Stimulated activated memory B cell treated with anti-CD40 and anti-IgM and Interleukin-4, amounts not matched to agents 10 μg/mL and 1 μg/mL and 100 μg/mL, for 72 hours (primary cell): ENCODE measurements around the gene KNG1.

ENCODE experiments used
- ATAC-seq: fragments of 150-1000 bp; cut with Tn5 transposase; 2 replicates; pipeline ENCODE4 v1.10.0; 2021
- H3K27ac Mint-ChIP-seq: one replicate; pipeline ENCODE4 v1.8.0; 2022; ENCODE audit warnings: mild to moderate bottlenecking, mixed read lengths
- H3K27me3 Mint-ChIP-seq: one replicate; pipeline ENCODE4 v1.8.0; 2022; ENCODE audit warnings: mixed read lengths
- H3K36me3 Mint-ChIP-seq: one replicate; pipeline ENCODE4 v1.8.0; 2022; ENCODE audit warnings: mixed read lengths
- H3K4me1 Mint-ChIP-seq: one replicate; pipeline ENCODE4 v1.8.0; 2022; ENCODE audit warnings: mixed read lengths
- H3K4me3 Mint-ChIP-seq: one replicate; pipeline ENCODE4 v1.8.0; 2022; ENCODE audit warnings: mild to moderate bottlenecking, moderate library complexity, mixed read lengths
- H3K9me3 Mint-ChIP-seq: one replicate; pipeline ENCODE4 v1.8.0; 2022; ENCODE audit warnings: mixed read lengths

The KNG1 gene

DNA sequence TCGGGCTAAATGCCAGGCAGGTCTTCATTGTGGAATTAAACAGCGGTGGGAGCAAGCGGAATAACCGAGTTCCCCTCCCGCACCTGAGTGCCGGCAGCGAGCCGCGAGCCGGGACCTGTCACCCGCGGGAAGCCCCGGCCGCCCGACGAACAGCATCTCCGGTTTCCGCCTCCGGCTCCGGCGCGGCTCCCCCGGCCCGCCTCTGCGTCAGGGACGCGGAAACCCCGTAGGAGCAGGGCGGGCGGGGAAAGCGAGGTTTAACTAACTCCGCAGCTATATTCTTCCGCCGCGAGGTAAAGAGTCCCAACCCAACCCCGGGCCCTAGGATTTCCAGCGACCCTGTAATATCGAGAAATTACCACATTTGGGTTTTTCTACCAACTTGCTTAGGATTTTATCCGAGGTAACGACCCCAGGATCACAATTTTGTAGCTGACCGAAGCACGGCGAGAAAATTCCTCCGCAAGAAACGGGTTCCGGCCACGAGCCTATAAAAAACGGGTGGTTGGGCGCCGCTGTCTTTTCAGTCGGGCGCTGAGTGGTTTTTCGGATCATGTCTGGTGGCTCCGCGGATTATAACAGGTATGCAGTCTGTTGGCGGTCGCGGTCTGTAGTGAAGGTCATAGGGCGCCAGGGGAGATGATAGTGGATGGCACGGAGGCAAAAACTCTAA, 66.0 kb downstream of the KNG1 start, which contains the start of gene EIF4A2:
TSS of gene EIF4A2 (plus strand) at position 520 of the 673 bp plus-strand sequence. CDS start at position 554, 34 bp downstream.
- ATAC-seq: peak; percentile 92
- peak within 1 kb of the TSS; percentile 99 for H3K4me3 Mint-ChIP-seq
- no peaks in the 10 kb centered on the region for H3K27me3 Mint-ChIP-seq
- peak within 1 kb of the TSS; percentile 100 for H3K27ac Mint-ChIP-seq
- no peaks in the 10 kb centered on the region for H3K9me3 Mint-ChIP-seq
- peaks cover 43% of the 10 kb centered on the region for H3K4me1 Mint-ChIP-seq
- H3K36me3 Mint-ChIP-seq: peaks cover 50% of the 10 kb centered on the region

GRCh38 chr3:186783731-186784515, 66.8 kb downstream of the KNG1 start:
- H3K27ac Mint-ChIP-seq: peak overlapping the region; percentile 100
- ATAC-seq: peak; percentile 81
- peaks cover 58% of the 10 kb centered on the region for H3K36me3 Mint-ChIP-seq
- H3K9me3 Mint-ChIP-seq: no peaks in the 10 kb centered on the region
- peaks cover 50% of the 10 kb centered on the region for H3K4me1 Mint-ChIP-seq
- H3K27me3 Mint-ChIP-seq: no peaks in the 10 kb centered on the region
- peak overlapping the region; percentile 99 for H3K4me3 Mint-ChIP-seq

DNA sequence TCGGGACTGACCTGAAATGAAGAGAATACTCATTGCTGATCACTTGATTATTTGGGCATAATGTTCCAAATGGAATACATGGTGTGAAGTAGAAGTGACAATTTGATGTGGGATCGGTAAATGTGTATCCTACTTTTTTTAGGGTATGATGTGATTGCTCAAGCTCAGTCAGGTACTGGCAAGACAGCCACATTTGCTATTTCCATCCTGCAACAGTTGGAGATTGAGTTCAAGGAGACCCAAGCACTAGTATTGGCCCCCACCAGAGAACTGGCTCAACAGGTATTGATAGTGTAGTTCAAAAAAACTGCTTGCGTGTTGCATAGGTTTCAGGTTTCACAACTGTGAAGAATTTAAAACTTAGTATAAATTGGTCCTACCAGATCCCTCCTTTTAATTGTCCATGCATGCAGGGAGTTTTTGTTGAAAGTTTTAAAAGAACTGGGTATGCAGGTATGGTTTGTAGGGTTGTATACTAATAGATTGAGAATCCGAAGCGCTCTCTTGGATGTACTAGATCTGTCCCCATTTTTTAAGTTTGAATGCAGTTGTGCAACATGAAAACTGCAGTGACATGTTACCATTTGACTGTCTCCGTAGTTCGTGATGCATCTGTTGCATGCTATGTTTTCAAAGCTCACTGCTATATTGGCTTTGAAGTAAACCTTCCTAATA, 67.8 kb downstream of the KNG1 start:
- Mint-ChIP-seq H3K27me3 (no peaks in the 10 kb centered on the region), H3K9me3 (no peaks in the 10 kb centered on the region), H3K27ac (peak overlapping the region; percentile 100), H3K36me3 (peaks cover 62% of the 10 kb centered on the region), H3K4me3 (peak overlapping the region; percentile 99), H3K4me1 (peaks cover 54% of the 10 kb centered on the region)
- ATAC-seq: no peak

GRCh38 chr3:186785495-186786018, 68.4 kb downstream of the KNG1 start:
- H3K4me1 Mint-ChIP-seq: peaks cover 58% of the 10 kb centered on the region
- H3K27me3 Mint-ChIP-seq: no peaks in the 10 kb centered on the region
- H3K27ac Mint-ChIP-seq: peak overlapping the region; percentile 100
- H3K36me3 Mint-ChIP-seq: peaks cover 62% of the 10 kb centered on the region
- H3K4me3 Mint-ChIP-seq: peak overlapping the region; percentile 99
- no peaks in the 10 kb centered on the region for H3K9me3 Mint-ChIP-seq
- ATAC-seq: no peak

GRCh38 chr3:186786922-186787321, 69.8 kb downstream of the KNG1 start:
- H3K27me3 Mint-ChIP-seq: no peaks in the 10 kb centered on the region
- H3K4me1 Mint-ChIP-seq: peaks cover 59% of the 10 kb centered on the region
- H3K36me3 Mint-ChIP-seq: peaks cover 62% of the 10 kb centered on the region
- no peaks in the 10 kb centered on the region for H3K9me3 Mint-ChIP-seq
- peak overlapping the region; percentile 99 for H3K4me3 Mint-ChIP-seq
- H3K27ac Mint-ChIP-seq: peak overlapping the region; percentile 100
- no peak for ATAC-seq

DNA sequence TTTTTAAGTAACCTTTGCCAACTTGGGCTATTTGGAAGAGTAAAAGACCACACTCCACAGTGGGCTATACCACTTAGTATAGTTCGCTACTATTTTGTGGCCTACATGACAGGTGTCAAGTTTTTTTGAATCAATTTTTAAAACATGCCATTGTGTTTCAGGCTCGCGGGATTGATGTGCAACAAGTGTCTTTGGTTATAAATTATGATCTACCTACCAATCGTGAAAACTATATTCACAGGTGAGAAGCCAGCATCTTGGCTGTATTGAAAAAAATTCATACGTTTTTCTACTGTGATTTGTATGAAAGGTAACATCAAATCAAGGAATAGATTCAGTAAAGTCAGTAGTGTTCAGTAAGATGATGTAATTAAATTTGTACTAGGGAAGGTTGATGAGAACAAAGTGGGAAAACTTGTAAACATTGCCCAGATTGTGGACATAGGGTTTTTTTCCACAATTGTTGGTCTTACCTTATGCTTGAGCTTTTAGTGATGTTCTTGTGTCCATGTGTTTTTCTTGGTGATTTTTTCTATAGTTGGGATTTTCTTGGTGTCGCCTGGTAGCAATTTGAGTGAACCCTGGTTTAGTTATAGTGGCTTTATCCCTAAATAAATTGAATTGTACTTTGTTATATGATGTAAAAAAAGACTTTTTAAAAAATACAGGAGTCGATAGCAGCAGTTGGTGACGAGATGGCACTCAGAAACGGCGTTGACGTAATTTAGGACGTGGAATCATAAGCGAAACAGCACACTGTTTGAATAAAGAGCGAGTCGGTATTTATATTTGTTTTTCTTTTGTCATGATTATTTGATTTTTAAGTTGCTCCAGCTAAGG, 70.7 kb downstream of the KNG1 start:
- peaks cover 53% of the 10 kb centered on the region for H3K4me1 Mint-ChIP-seq
- no peaks in the 10 kb centered on the region for H3K27me3 Mint-ChIP-seq
- peak overlapping the region; percentile 99 for H3K4me3 Mint-ChIP-seq
- peak overlapping the region; percentile 100 for H3K27ac Mint-ChIP-seq
- no peak for ATAC-seq
- no peaks in the 10 kb centered on the region for H3K9me3 Mint-ChIP-seq
- H3K36me3 Mint-ChIP-seq: peaks cover 64% of the 10 kb centered on the region

GRCh38 chr3:186788482-186789370, 71.6 kb downstream of the KNG1 start:
- peaks cover 67% of the 10 kb centered on the region for H3K36me3 Mint-ChIP-seq
- peak overlapping the region; percentile 99 for H3K4me3 Mint-ChIP-seq
- H3K4me1 Mint-ChIP-seq: peaks cover 53% of the 10 kb centered on the region
- ATAC-seq: no peak
- no peaks in the 10 kb centered on the region for H3K9me3 Mint-ChIP-seq
- H3K27me3 Mint-ChIP-seq: no peaks in the 10 kb centered on the region
- peak overlapping the region; percentile 100 for H3K27ac Mint-ChIP-seq

GRCh38 chr3:186789554-186790260, 72.5 kb downstream of the KNG1 start:
- Mint-ChIP-seq H3K4me3 (no peak overlapping the region), H3K27me3 (no peaks in the 10 kb centered on the region), H3K9me3 (no peaks in the 10 kb centered on the region), H3K27ac (peak overlapping the region; percentile 53), H3K36me3 (peaks cover 67% of the 10 kb centered on the region), H3K4me1 (peaks cover 44% of the 10 kb centered on the region)
- ATAC-seq: no peak

- peaks cover 39% of the 10 kb centered on the region for H3K4me1 Mint-ChIP-seq
- ATAC-seq: peak; percentile 39
- no peak overlapping the region for H3K4me3 Mint-ChIP-seq
- H3K27me3 Mint-ChIP-seq: no peaks in the 10 kb centered on the region
- peaks cover 60% of the 10 kb centered on the region for H3K36me3 Mint-ChIP-seq
- peak overlapping the region; percentile 53 for H3K27ac Mint-ChIP-seq
- no peaks in the 10 kb centered on the region for H3K9me3 Mint-ChIP-seq
Observed at GRCh38 chr3:186790261-186790981, 73.3 kb downstream of the KNG1 start.
